Endothelial cell of umbilical vein (primary cell): ENCODE results near the gene RAG1. TPM values are rescaled to one million over a fixed set of nuclear protein-coding genes. Genes with fewer than 3 reads are reported as not detected.

Source experiments
- BruUV-seq: library from RNA; stranded (reverse); fragments of 400-500 nt; replicated peaks from 2 replicates; lab custom pipeline; 2021; lab: Mats Ljungman, UMichigan
- CTCF ChIA-PET: fragments of 300-600, 350-600 bp; sonication (Branson Sonifier 250); formaldehyde crosslinking; loops from one replicate; lab custom pipeline; 2021; ENCODE audit warnings: antibody characterized with exemption, inconsistent platforms; lab: Charles Lee
- POLR2A ChIA-PET: fragments of 300-600, 350-600 bp; sonication (Branson Sonifier 250); formaldehyde crosslinking; loops from one replicate; lab custom pipeline; 2021; ENCODE audit warnings: antibody characterized with exemption, inconsistent platforms; lab: Charles Lee
- DNase-seq: peaks from one replicate; pipeline ENCODE4 v3.0.0-alpha.2; 2011; ENCODE audit warnings: low read depth, low spot score
- FAIRE-seq: peaks from 2 replicates; lab custom pipeline; 2011; peaks lifted over from hg19 to GRCh38; lab: Jason Lieb, UNC
- H2AFZ ChIP-seq: 2 replicates; pipeline ENCODE4 v1.6.0; 2012; ENCODE audit warnings: low read depth, low read length, control low read depth, inconsistent platforms
- H3K27ac ChIP-seq: 2 replicates; pipeline ENCODE4 v1.5.1; 2011; ENCODE audit warnings: low read depth, mild to moderate bottlenecking, control low read depth, low read length, moderate library complexity; ENCODE audit not compliant: insufficient read depth
- H3K27me3 ChIP-seq, 2 experiments: 2 replicates each; pipeline versions ENCODE4 v1.6.0 to v1.6.1; 2011; ENCODE audit warnings: low read length in 2 of 2, mixed read lengths in 1 of 2; ENCODE audit not compliant: control insufficient read depth in 2 of 2, insufficient read depth in 2 of 2
- H3K36me3 ChIP-seq, 2 experiments: 2 replicates in 1 of 2; 3 replicates in 1 of 2; pipeline ENCODE4 v1.5.1; 2011; ENCODE audit warnings: low read length in 2 of 2, mild to moderate bottlenecking in 1 of 2, moderate library complexity in 1 of 2; ENCODE audit not compliant: control insufficient read depth in 2 of 2, insufficient read depth in 2 of 2; ENCODE audit errors: extremely low read depth in 1 of 2
- H3K4me1 ChIP-seq: 3 replicates; pipeline ENCODE4 v1.5.1; 2011; ENCODE audit warnings: mild to moderate bottlenecking, low read length; ENCODE audit not compliant: control insufficient read depth, insufficient read depth; ENCODE audit errors: extremely low read depth
- H3K4me2 ChIP-seq: 2 replicates; pipeline ENCODE4 v1.6.1; 2011; ENCODE audit warnings: low read length, control low read depth, mixed read lengths; ENCODE audit not compliant: insufficient read depth
- H3K4me3 ChIP-seq, 3 experiments: fragments of 200-600 bp in 1 of 3; sonication (generic), shearing (Covaris generic) in 1 of 3; replicated peaks in 1 of 3; 2 replicates each; pipeline ENCODE4 v1.5.1; 2011 to 2016; ENCODE audit warnings: control low read depth in 3 of 3, low read length in 3 of 3, mild to moderate bottlenecking in 2 of 3, inconsistent platforms in 1 of 3, low read depth in 1 of 3, moderate library complexity in 1 of 3; ENCODE audit not compliant: insufficient read depth in 1 of 3
- H3K79me2 ChIP-seq: 2 replicates; pipeline ENCODE4 v1.6.0; 2012; ENCODE audit warnings: low read length, inconsistent platforms; ENCODE audit not compliant: control insufficient read depth, insufficient read depth
- H3K9ac ChIP-seq: replicated peaks from 2 replicates; pipeline ENCODE3; 2011; ENCODE audit warnings: low read length, control low read depth; ENCODE audit not compliant: insufficient read depth; ENCODE audit errors: extremely low read depth
- H3K9me1 ChIP-seq: replicated peaks from 3 replicates; pipeline ENCODE4 v1.6.0; 2011; ENCODE audit warnings: mild to moderate bottlenecking, low read length; ENCODE audit not compliant: control insufficient read depth, insufficient read depth; ENCODE audit errors: extremely low read depth
- H3K9me3 ChIP-seq: replicated peaks from 2 replicates; pipeline ENCODE4 v1.5.1; 2012; ENCODE audit warnings: low read length, inconsistent platforms; ENCODE audit not compliant: control insufficient read depth, insufficient read depth
- H4K20me1 ChIP-seq: replicated peaks from 2 replicates; pipeline ENCODE3; 2011; ENCODE audit warnings: mild to moderate bottlenecking, low read length; ENCODE audit not compliant: control insufficient read depth, insufficient read depth; ENCODE audit errors: extremely low read depth
- CTCF ChIP-seq, 2 donors: IDR thresholded peaks; 1 replicate in 1 of 2; 2 replicates in 1 of 2; pipeline ENCODE4 v1.5.1; 2011; ENCODE audit warnings: low read length in 2 of 2, mild to moderate bottlenecking in 2 of 2, moderate library complexity in 2 of 2, control low read depth in 1 of 2, inconsistent platforms in 1 of 2, low read depth in 1 of 2; ENCODE audit not compliant: insufficient read depth in 1 of 2; ENCODE audit errors: extremely low read depth in 1 of 2
- EZH2 ChIP-seq: IDR thresholded peaks from 2 replicates; pipeline ENCODE4 v1.6.1; 2012; ENCODE audit warnings: borderline replicate concordance, low read depth, mild to moderate bottlenecking, moderate library complexity, low read length, inconsistent platforms; ENCODE audit not compliant: severe bottlenecking
- GATA2 ChIP-seq: IDR thresholded peaks from 2 replicates; pipeline ENCODE4 v1.7.0; 2011; ENCODE audit warnings: low read depth, mild to moderate bottlenecking, moderate library complexity, mixed read lengths, low read length; ENCODE audit not compliant: insufficient read length, insufficient read depth
- MAX ChIP-seq: IDR thresholded peaks from 2 replicates; pipeline ENCODE4 v1.6.1; 2011; ENCODE audit not compliant: insufficient read depth, insufficient read length
- POLR2A ChIP-seq: IDR thresholded peaks from 2 replicates; pipeline ENCODE4 v1.6.1; 2012; ENCODE audit warnings: low read depth, mild to moderate bottlenecking, control low read depth, low read length
- dilution Hi-C: fragments of 300-500 bp; cut with MboI; formaldehyde crosslinking; loops from one replicate; pipeline ENCODE4 v1.15.0; 2019; ENCODE audit warnings: low sequenced_read_pairs; ENCODE audit not compliant: extremely low pct_ligation_motif_present
- intact Hi-C: fragments of 100-400 bp; cut with micrococcal nuclease; formaldehyde crosslinking; loops from one replicate; pipeline ENCODE4 v1.10.0; 2022
- polyA plus RNA-seq, 4 experiments: library from polyadenylated mRNA; depleted of rRNA in 3 of 4; stranded (reverse) in 3 of 4; unstranded in 1 of 4; fragments of >200 nt; gene quantifications; 2 replicates each; pipeline versions ENCODE4 v1.2.1 to v1.2.3, GENCODE V29; 2011 to 2012; ENCODE audit warnings: missing spikeins in 1 of 4
- total RNA-seq: library from RNA; stranded (reverse); gene quantifications from 2 replicates; pipeline ENCODE4 v1.2.3, GENCODE V29; 2021

RAG1 gene
- total and polyA plus RNA-seq, 2 donors (not counting 3 experiments of a cell fraction or from before 2014, with no cell fraction given): 0.15 to 1.2 TPM

- H3K27ac ChIP-seq: no peak overlapping the region
- H4K20me1 ChIP-seq: no peaks in the 10 kb centered on the region
- ChIA-PET POLR2A (no interaction called here), CTCF (no interaction called here)
- H2AFZ ChIP-seq: no peak overlapping the region
- BruUV-seq: no TSS peak
- H3K9me1 ChIP-seq: no peaks in the 10 kb centered on the region
- intact Hi-C loops (no loop called here), dilution Hi-C loops (no loop called here)
- no peak for TF ChIP-seq MAX
- no peak for TF ChIP-seq POLR2A
- TF ChIP-seq EZH2: no peak
- no peak for TF ChIP-seq GATA2
- TF ChIP-seq CTCF (IDR thresholded peaks at IDR 0.05; ENCODE audit: extremely low read depth in 1 of 2, insufficient read depth in 1 of 2, low read depth in 1 of 2, low read length in 2 of 2): no peak
- DNase-seq (no peak), FAIRE-seq (no peak)
- H3K4me2 ChIP-seq: no peak overlapping the region
- peaks cover 0 to 6% of the 10 kb centered on the region in 2 experiments for H3K27me3 ChIP-seq
- no peaks in the 10 kb centered on the region for H3K36me3 ChIP-seq
- H3K79me2 ChIP-seq: no peaks in the 10 kb centered on the region
- H3K9ac ChIP-seq: no peak overlapping the region
- H3K4me1 ChIP-seq: no peaks in the 10 kb centered on the region
- no peaks in the 10 kb centered on the region for H3K9me3 ChIP-seq
- no peak overlapping the region for H3K4me3 ChIP-seq
These were observed 9.8 kb upstream of the RAG1 start for GRCh38 chr11:36557991-36558390.
